Stimulated activated CD4-positive, alpha-beta T cell treated with anti-CD3 and anti-CD28 coated beads, Interleukin-15, amount 100 ng/mL, for 48 hours (primary cell): ENCODE data around the gene RAB3D.

Experiments
- DNase-seq, 2 donors: peaks; one replicate each; pipeline ENCODE4 v3.0.0-alpha.2; 2020; ENCODE audit warnings: low read depth in 2 of 2

RAB3D gene

GRCh38 chr19:11295665-11296245 lies 43.7 kb downstream of the RAB3D start, which contains the start of gene TSPAN16:
TSS of gene TSPAN16 (plus strand) at chr19:11296160. CDS start at chr19:11296298, 138 bp downstream.
- DNase-seq = no peak

GRCh38 chr19:11295180-11295579 lies 44.3 kb downstream of the RAB3D start:
- DNase-seq = no peak

GRCh38 chr19:11293433-11294389 lies 45.7 kb downstream of the RAB3D start:
- peak; percentile 64 to 82 for DNase-seq

GRCh38 chr19:11291991-11292390 lies 47.5 kb downstream of the RAB3D start:
- DNase-seq = no peak

GRCh38 chr19:11291415-11291814 lies 48.0 kb downstream of the RAB3D start:
- no peak for DNase-seq

GRCh38 chr19:11290256-11290655 lies 49.2 kb downstream of the RAB3D start:
- no peak for DNase-seq

- no peak for DNase-seq
These were observed 51.1 kb downstream of the RAB3D start for GRCh38 chr19:11288349-11288748.

GRCh38 chr19:11286312-11286974 lies 53.0 kb downstream of the RAB3D start:
- no peak for DNase-seq

GRCh38 chr19:11284515-11284914 lies 54.9 kb downstream of the RAB3D start:
- DNase-seq = no peak

- no peak for DNase-seq
These were observed 58.0 kb downstream of the RAB3D start for GRCh38 chr19:11281356-11282049.

GRCh38 chr19:11279505-11280236 lies 59.8 kb downstream of the RAB3D start:
- DNase-seq = peak in 1 of 2 donors; percentile 10

GRCh38 chr19:11278670-11279069 lies 60.8 kb downstream of the RAB3D start:
- DNase-seq = no peak

- DNase-seq = no peak
These were observed 64.8 kb downstream of the RAB3D start for GRCh38 chr19:11274533-11275086.

GRCh38 chr19:11273989-11274388 lies 65.5 kb downstream of the RAB3D start:
- no peak for DNase-seq

- no peak for DNase-seq
These were observed 66.2 kb downstream of the RAB3D start for GRCh38 chr19:11273296-11273695.
